Upper lobe of right lung (tissue), 1 donor: ENCODE measurements around the gene ZNF529. TPM values are rescaled to one million over a fixed set of nuclear protein-coding genes. Genes with fewer than 3 reads are reported as not detected.

ENCODE experiments used
- ATAC-seq: fragments of 200-7000 bp; cut with Tn5 transposase; one replicate; pipeline ENCODE4 v1.9.1; 2020; ENCODE audit warnings: mild to moderate bottlenecking, moderate library complexity
- DNase-seq: peaks from one replicate; pipeline ENCODE4 v3.0.0-alpha.2; 2020
- H3K27ac ChIP-seq: fragments of 200-600 bp; one replicate; pipeline ENCODE4 v1.8.0; 2022
- H3K27me3 ChIP-seq: fragments of 200-600 bp; one replicate; pipeline ENCODE4 v1.8.0; 2022; ENCODE audit warnings: mild to moderate bottlenecking
- H3K36me3 ChIP-seq: fragments of 200-600 bp; one replicate; pipeline ENCODE4 v1.8.0; 2022
- H3K4me1 ChIP-seq: fragments of 200-600 bp; one replicate; pipeline ENCODE4 v1.8.0; 2022
- H3K4me3 ChIP-seq: fragments of 200-600 bp; one replicate; pipeline ENCODE4 v1.8.0; 2022; ENCODE audit warnings: mild to moderate bottlenecking
- H3K9me3 ChIP-seq: fragments of 200-600 bp; one replicate; pipeline ENCODE4 v1.8.0; 2022
- intact Hi-C: fragments of 100-400 bp; cut with DNase I; formaldehyde crosslinking; loops from one replicate; pipeline ENCODE4 v1.11.0; 2022
- total RNA-seq: library from RNA; stranded (reverse); fragmentation: NEBNext Ultra II Directional; extraction: Animal tissue kit (Norgen Biotek cat#: 25700); gene quantifications from one replicate; pipeline ENCODE4 v1.2.1, GENCODE V29; 2021
- TF ChIP-seq, protein P1 (sequence below): fragments of 200-600 bp; IDR thresholded peaks from one replicate; pipeline ENCODE4 v1.8.0; 2022; ENCODE audit warnings: antibody characterized with exemption
- donor health status: DM: no; HTN: yes; CAD: no; lungs with severe emphysema.

ZNF529 gene
- total RNA-seq, 1 donor from 2014 or later = 8.4 TPM

DNA sequence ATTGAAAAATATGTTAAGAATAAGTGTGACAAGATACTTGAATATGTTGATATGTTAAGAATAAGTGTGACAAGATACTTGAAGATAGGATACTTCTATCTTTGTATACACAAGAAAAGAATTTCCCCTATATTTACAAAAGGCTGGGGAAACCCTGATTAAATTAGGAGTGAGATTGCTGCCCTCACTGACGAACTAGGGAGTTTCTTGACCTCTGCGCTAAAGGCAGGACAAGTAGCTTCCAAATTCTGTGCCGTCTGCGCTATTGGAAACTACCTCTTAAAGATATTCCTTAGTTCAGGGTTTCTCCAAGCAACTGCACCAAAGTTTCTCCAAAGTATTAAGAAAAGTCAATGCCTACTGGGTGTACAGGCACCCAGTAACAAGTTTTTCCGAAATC, 45.8 kb downstream of the ZNF529 start:
- peak overlapping the region; percentile 90 for H3K27ac ChIP-seq
- TF ChIP-seq, protein P1, sequence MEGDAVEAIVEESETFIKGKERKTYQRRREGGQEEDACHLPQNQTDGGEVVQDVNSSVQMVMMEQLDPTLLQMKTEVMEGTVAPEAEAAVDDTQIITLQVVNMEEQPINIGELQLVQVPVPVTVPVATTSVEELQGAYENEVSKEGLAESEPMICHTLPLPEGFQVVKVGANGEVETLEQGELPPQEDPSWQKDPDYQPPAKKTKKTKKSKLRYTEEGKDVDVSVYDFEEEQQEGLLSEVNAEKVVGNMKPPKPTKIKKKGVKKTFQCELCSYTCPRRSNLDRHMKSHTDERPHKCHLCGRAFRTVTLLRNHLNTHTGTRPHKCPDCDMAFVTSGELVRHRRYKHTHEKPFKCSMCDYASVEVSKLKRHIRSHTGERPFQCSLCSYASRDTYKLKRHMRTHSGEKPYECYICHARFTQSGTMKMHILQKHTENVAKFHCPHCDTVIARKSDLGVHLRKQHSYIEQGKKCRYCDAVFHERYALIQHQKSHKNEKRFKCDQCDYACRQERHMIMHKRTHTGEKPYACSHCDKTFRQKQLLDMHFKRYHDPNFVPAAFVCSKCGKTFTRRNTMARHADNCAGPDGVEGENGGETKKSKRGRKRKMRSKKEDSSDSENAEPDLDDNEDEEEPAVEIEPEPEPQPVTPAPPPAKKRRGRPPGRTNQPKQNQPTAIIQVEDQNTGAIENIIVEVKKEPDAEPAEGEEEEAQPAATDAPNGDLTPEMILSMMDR = no peak
- no peaks in the 10 kb centered on the region for H3K27me3 ChIP-seq
- ATAC-seq = no peak
- DNase-seq = no peak
- intact Hi-C loops = no loop called here
- peaks cover 23% of the 10 kb centered on the region for H3K9me3 ChIP-seq
- H3K4me1 ChIP-seq = peaks cover 6% of the 10 kb centered on the region
- peaks cover 9% of the 10 kb centered on the region for H3K36me3 ChIP-seq
- H3K4me3 ChIP-seq = peak overlapping the region; percentile 68

DNA sequence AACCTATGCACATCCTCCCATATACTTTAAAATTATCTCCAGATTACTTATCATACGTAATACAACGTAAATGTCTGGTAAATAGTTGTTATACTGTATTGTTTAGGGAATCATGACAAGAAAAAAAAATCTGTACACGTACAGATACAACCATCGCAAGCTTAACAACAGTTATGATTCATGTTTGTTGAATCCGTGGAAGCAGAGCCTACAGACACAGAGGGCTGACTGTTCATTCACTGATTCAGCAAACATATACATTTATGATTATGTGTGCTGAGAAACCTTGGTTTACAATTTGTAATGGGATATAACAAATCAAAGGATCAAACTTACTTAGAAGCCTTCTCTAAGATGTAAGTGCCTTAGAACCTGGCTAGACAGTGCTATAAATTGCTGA, 46.5 kb downstream of the ZNF529 start:
- no peaks in the 10 kb centered on the region for H3K27me3 ChIP-seq
- TF ChIP-seq, protein P1 = no peak
- intact Hi-C loops = no loop called here
- H3K9me3 ChIP-seq = peaks cover 30% of the 10 kb centered on the region
- no peak for DNase-seq
- H3K36me3 ChIP-seq = peaks cover 9% of the 10 kb centered on the region
- H3K4me1 ChIP-seq = peaks cover 6% of the 10 kb centered on the region
- H3K27ac ChIP-seq = no peak overlapping the region
- no peak for ATAC-seq
- no peak overlapping the region for H3K4me3 ChIP-seq

DNA sequence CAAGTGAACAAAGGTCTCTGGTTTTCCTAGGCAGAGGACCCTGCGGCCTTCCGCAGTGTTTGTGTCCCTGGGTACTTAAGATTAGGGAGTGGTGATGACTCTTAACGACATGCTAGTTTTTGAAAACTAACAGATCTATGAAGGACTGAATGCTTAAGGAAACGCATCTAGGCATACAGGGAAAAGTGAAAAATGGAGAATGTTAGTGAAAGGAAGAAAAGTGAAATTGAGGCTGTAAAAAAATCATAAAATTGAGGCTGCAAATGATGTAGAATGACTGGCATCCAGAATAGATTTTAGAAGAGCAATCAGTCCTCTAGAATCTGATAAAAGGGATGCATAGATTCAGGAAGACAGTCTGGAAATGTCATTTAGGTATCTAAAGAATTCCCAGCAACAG, 48.5 kb downstream of the ZNF529 start:
- ATAC-seq = no peak
- intact Hi-C loops = no loop called here
- Histone ChIP-seq H3K4me3 (no peak overlapping the region), H3K27ac (no peak overlapping the region), H3K36me3 (peaks cover 9% of the 10 kb centered on the region), H3K27me3 (no peaks in the 10 kb centered on the region), H3K4me1 (peaks cover 6% of the 10 kb centered on the region), H3K9me3 (peaks cover 44% of the 10 kb centered on the region)
- TF ChIP-seq, protein P1 = no peak
- DNase-seq = no peak

DNA sequence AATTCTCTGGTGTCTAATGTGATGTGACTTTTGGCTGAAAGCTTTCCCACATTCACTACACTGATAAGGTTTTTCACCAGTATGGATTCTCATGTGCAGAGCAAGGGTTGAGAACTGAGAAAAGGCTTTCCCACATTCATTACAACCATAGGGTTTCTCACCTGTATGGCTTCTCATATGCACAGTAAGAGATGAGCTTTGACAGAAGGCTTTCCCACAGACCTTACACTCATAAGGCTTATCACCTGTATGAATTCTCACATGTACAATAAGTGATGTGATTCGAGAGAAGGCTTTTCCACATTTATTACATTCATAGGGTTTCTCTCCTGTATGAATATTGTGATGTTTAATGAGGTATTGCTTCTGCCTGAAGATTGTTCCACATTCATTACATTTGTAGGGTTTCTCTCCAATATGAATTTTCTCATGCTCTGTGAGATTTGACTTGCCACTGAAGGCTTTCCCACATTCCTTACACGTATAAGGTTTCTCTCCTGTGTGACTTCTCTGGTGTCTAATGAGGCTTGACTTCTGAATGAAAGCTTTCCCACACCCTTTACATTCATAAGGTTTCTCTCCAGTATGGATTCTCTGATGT, 59.0 kb downstream of the ZNF529 start:
- no peak for DNase-seq
- Histone ChIP-seq H3K9me3 (peaks cover 98% of the 10 kb centered on the region), H3K27ac (no peak overlapping the region), H3K27me3 (no peaks in the 10 kb centered on the region), H3K36me3 (peaks cover 39% of the 10 kb centered on the region), H3K4me3 (no peak overlapping the region), H3K4me1 (no peaks in the 10 kb centered on the region)
- TF ChIP-seq, protein P1 = no peak
- intact Hi-C loops = no loop called here
- no peak for ATAC-seq

DNA sequence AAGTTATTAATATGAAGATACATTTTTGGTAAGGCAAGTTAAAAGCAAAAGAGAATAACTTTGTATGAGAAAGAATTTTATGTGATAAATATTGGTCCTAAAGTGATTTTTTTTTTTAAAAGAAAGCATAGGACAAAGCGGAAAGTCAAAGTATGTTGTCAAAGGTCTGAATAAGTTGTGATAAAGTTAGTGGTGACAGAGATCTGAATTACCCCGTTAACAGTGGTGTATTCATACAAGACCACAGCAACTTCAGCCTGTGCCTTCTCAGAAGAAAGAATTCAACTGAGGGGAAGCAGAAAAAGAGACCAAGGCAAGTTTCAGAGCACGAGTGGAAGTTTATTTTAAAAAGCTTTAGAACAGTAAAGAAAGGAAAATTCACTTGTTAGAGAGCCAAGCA, 64.8 kb downstream of the ZNF529 start:
- H3K27ac ChIP-seq = no peak overlapping the region
- no peaks in the 10 kb centered on the region for H3K27me3 ChIP-seq
- TF ChIP-seq, protein P1 = no peak
- no peaks in the 10 kb centered on the region for H3K4me1 ChIP-seq
- intact Hi-C loops = no loop called here
- no peaks in the 10 kb centered on the region for H3K36me3 ChIP-seq
- no peak for DNase-seq
- no peak overlapping the region for H3K4me3 ChIP-seq
- no peak for ATAC-seq
- peaks cover 82% of the 10 kb centered on the region for H3K9me3 ChIP-seq

DNA sequence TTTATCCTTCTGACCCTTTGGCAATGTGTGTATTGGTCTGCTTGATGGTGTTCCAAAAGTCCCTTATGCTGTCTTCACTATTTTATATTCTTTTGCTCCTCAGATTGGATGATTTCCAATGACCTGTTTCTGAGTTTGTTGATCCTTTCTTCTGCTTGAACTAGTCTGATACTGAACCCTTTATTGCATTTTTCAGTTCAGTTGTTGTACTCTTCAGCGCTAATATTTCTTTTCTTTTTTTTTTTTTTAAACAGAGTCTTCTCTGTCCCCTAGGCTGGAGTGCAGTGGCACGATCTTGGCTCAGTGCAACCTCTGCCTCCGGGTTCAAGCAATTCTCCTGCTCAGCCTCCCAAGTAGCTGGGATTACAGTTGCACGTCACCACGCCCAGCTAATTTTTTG, 71.1 kb downstream of the ZNF529 start:
- no peaks in the 10 kb centered on the region for H3K27me3 ChIP-seq
- H3K4me3 ChIP-seq = no peak overlapping the region
- TF ChIP-seq, protein P1 = no peak
- H3K27ac ChIP-seq = no peak overlapping the region
- H3K9me3 ChIP-seq = peaks cover 53% of the 10 kb centered on the region
- ATAC-seq (no peak), DNase-seq (no peak)
- H3K36me3 ChIP-seq = no peaks in the 10 kb centered on the region
- intact Hi-C loops = no loop called here
- H3K4me1 ChIP-seq = no peaks in the 10 kb centered on the region
